ENCODE measurements around the gene FHOD1. TPM values are rescaled to one million over a fixed set of nuclear protein-coding genes. Genes with fewer than 3 reads are reported as not detected.
A peak's percentile ranks its signal among the peaks of the same experiment; 100 is the strongest.

FHOD1 gene
- 10 to 100 TPM in 3 of 4 donors, 1 to 10 TPM in 1; 9.7 to 15.5 (median 12.9) TPM for total RNA-seq

GRCh38 chr16:67247192-67248072, at the start of gene FHOD1:
TSS of gene FHOD1 (minus strand) at chr16:67247481. CDS start at chr16:67247410, 71 bp downstream.
- peak within 1 kb of the TSS; percentile 3 to 87 (median 84) for H3K27ac ChIP-seq
- peak; percentile 89 for ATAC-seq
- no peaks in the 10 kb centered on the region for H3K9me3 ChIP-seq
- TF ChIP-seq CTCF (IDR thresholded peaks at IDR 0.05) (peak in 2 of 4 experiments; percentile 15 to 25), POLR2AphosphoS5 (IDR thresholded peaks at IDR 0.05) (peak; percentile 57), EP300 (IDR thresholded peaks at IDR 0.05) (no peak), POLR2A (IDR thresholded peaks at IDR 0.05) (peak; percentile 72 to 78)
- peaks cover 39% of the 10 kb centered on the region for H3K27me3 ChIP-seq
- peaks cover 0 to 67% (median 38%) of the 10 kb centered on the region in 3 donors for H3K4me1 ChIP-seq
- H3K4me3 ChIP-seq = peak within 1 kb of the TSS; percentile 54 to 80
- WGBS, 2 donors (ENCODE audit: low coverage in 1 of 2) = 0% methylated on average over 1 to 3 of the region's 60 CpGs
- no peaks in the 10 kb centered on the region for H3K36me3 ChIP-seq

GRCh38 chr16:67296420-67296819, 49.1 kb upstream of the FHOD1 start:
- Histone ChIP-seq H3K9me3 (no peaks in the 10 kb centered on the region), H3K27ac (no peak overlapping the region), H3K36me3 (no peaks in the 10 kb centered on the region), H3K4me1 (peaks cover 0 to 7% (median 0%) of the 10 kb centered on the region in 3 donors), H3K27me3 (peaks cover 5% of the 10 kb centered on the region), H3K4me3 (no peak overlapping the region)
- no peak for ATAC-seq
- TF ChIP-seq POLR2A (IDR thresholded peaks at IDR 0.05) (no peak), POLR2AphosphoS5 (IDR thresholded peaks at IDR 0.05) (no peak), EP300 (IDR thresholded peaks at IDR 0.05) (no peak), CTCF (IDR thresholded peaks at IDR 0.05) (no peak)
- 33 to 42% methylated on average over 1 to 3 of the region's 3 CpGs for WGBS, 2 donors (ENCODE audit: low coverage in 1 of 2)

GRCh38 chr16:67294938-67295361, 47.7 kb upstream of the FHOD1 start:
- Histone ChIP-seq H3K27ac (no peak overlapping the region), H3K4me1 (no peaks in the 10 kb centered on the region), H3K36me3 (no peaks in the 10 kb centered on the region), H3K9me3 (no peaks in the 10 kb centered on the region), H3K4me3 (no peak overlapping the region), H3K27me3 (peaks cover 5% of the 10 kb centered on the region)
- TF ChIP-seq POLR2AphosphoS5 (IDR thresholded peaks at IDR 0.05) (no peak), EP300 (IDR thresholded peaks at IDR 0.05) (no peak), POLR2A (IDR thresholded peaks at IDR 0.05) (no peak), CTCF (IDR thresholded peaks at IDR 0.05) (no peak)
- 38 to 52% methylated on average over 2 to 5 of the region's 7 CpGs for WGBS, 2 donors (ENCODE audit: low coverage in 1 of 2)
- no peak for ATAC-seq

- Histone ChIP-seq H3K4me3 (no peak overlapping the region), H3K36me3 (no peaks in the 10 kb centered on the region), H3K9me3 (no peaks in the 10 kb centered on the region), H3K4me1 (no peaks in the 10 kb centered on the region), H3K27ac (no peak overlapping the region), H3K27me3 (peaks cover 5% of the 10 kb centered on the region)
- WGBS, 2 donors (ENCODE audit: low coverage in 1 of 2) = 100% methylated on average over 1 of the region's 4 CpGs; no CpG with 5 or more reads in 1 of the 2 donors
- TF ChIP-seq CTCF (IDR thresholded peaks at IDR 0.05) (no peak), POLR2AphosphoS5 (IDR thresholded peaks at IDR 0.05) (no peak), EP300 (IDR thresholded peaks at IDR 0.05) (no peak), POLR2A (IDR thresholded peaks at IDR 0.05) (no peak)
- ATAC-seq = no peak
Observed at GRCh38 chr16:67294171-67294757, 47.0 kb upstream of the FHOD1 start.

All from gastroesophageal sphincter (tissue), 4 donors.